Keratinocyte (primary cell): ENCODE results near the gene DYNC1I1. TPM values are rescaled to one million over a fixed set of nuclear protein-coding genes. Genes with fewer than 3 reads are reported as not detected.

ENCODE experiments used
- DNase-seq: peaks from one replicate; pipeline ENCODE4 v3.0.0-alpha.2; 2011; ENCODE audit warnings: low read depth, missing footprints, low spot score
- FAIRE-seq: peaks from 2 replicates; lab custom pipeline; 2011; peaks lifted over from hg19 to GRCh38; lab: Jason Lieb, UNC
- H2AFZ ChIP-seq: 2 replicates; pipeline ENCODE4 v1.6.0; 2012; ENCODE audit warnings: low read length, control low read depth, inconsistent platforms; ENCODE audit not compliant: control insufficient read depth
- H3K27ac ChIP-seq: 2 replicates; pipeline ENCODE4 v1.5.1; 2011; ENCODE audit warnings: low read length; ENCODE audit not compliant: control insufficient read depth, insufficient read depth
- H3K27me3 ChIP-seq: 3 replicates; pipeline ENCODE4 v1.6.0; 2011; ENCODE audit warnings: low read length; ENCODE audit not compliant: control insufficient read depth, insufficient read depth; ENCODE audit errors: extremely low read depth
- H3K36me3 ChIP-seq, 2 experiments: 2 replicates in 1 of 2; 3 replicates in 1 of 2; pipeline ENCODE4 v1.5.1; 2011; ENCODE audit warnings: low read length in 2 of 2, mild to moderate bottlenecking in 1 of 2; ENCODE audit not compliant: control insufficient read depth in 2 of 2, insufficient read depth in 2 of 2; ENCODE audit errors: extremely low read depth in 1 of 2
- H3K4me1 ChIP-seq: 3 replicates; pipeline ENCODE4 v1.5.1; 2011; ENCODE audit warnings: low read length; ENCODE audit not compliant: control insufficient read depth, insufficient read depth; ENCODE audit errors: extremely low read depth
- H3K4me2 ChIP-seq: 3 replicates; pipeline ENCODE4 v1.6.0; 2011; ENCODE audit warnings: low read depth, low read length; ENCODE audit not compliant: control insufficient read depth, insufficient read depth; ENCODE audit errors: extremely low read depth
- H3K4me3 ChIP-seq, 3 experiments: fragments of 200-600 bp in 1 of 3; sonication (generic) in 1 of 3; 2 replicates in 2 of 3; 3 replicates in 1 of 3; pipeline ENCODE4 v1.5.1; 2011 to 2016; ENCODE audit warnings: low read length in 3 of 3, mild to moderate bottlenecking in 3 of 3, control low read depth in 2 of 3, inconsistent platforms in 1 of 3, low read depth in 1 of 3, mixed read lengths in 1 of 3, mixed run types in 1 of 3, moderate library complexity in 1 of 3; ENCODE audit not compliant: control insufficient read depth in 2 of 3, insufficient read depth in 2 of 3; ENCODE audit errors: extremely low read depth in 1 of 3
- H3K79me2 ChIP-seq: 2 replicates; pipeline ENCODE4 v1.6.0; 2012; ENCODE audit warnings: low read length; ENCODE audit not compliant: control insufficient read depth, insufficient read depth
- H3K9ac ChIP-seq: 3 replicates; pipeline ENCODE4 v1.6.0; 2011; ENCODE audit warnings: low read length; ENCODE audit not compliant: control insufficient read depth, insufficient read depth; ENCODE audit errors: extremely low read depth
- H3K9me1 ChIP-seq: 3 replicates; pipeline ENCODE4 v1.6.0; 2011; ENCODE audit warnings: low read length; ENCODE audit not compliant: control insufficient read depth, insufficient read depth; ENCODE audit errors: extremely low read depth
- H3K9me3 ChIP-seq: 2 replicates; pipeline ENCODE4 v1.5.1; 2012; ENCODE audit warnings: low read depth, low read length; ENCODE audit not compliant: control insufficient read depth
- H4K20me1 ChIP-seq: 3 replicates; pipeline ENCODE4 v1.6.0; 2011; ENCODE audit warnings: low read length; ENCODE audit not compliant: control insufficient read depth, insufficient read depth; ENCODE audit errors: extremely low read depth
- EZH2 ChIP-seq: IDR thresholded peaks from one replicate; pipeline ENCODE4 v1.6.1; 2012; ENCODE audit warnings: inconsistent platforms, mild to moderate bottlenecking, low read length, moderate library complexity
- dilution Hi-C: fragments of 300-500 bp; cut with MboI; formaldehyde crosslinking; loops from one replicate; pipeline ENCODE4 v1.7.0; 2020; ENCODE audit warnings: low sequenced_read_pairs; ENCODE audit not compliant: extremely low pct_ligation_motif_present
- polyA plus RNA-seq, 5 experiments: library from polyadenylated mRNA; depleted of rRNA in 3 of 5; stranded (reverse) in 3 of 5; stranded (forward) in 1 of 5; unstranded in 1 of 5; fragments of >200 nt; gene quantifications; 1 replicate in 1 of 5; 2 replicates in 3 of 5; 3 replicates in 1 of 5; pipeline versions ENCODE4 v1.2.1 to v1.2.3, GENCODE V29; 2011 to 2012; ENCODE audit warnings: missing spikeins in 2 of 5, low read depth in 1 of 5, low replicate concordance in 1 of 5
- TF ChIP-seq, protein P1 (sequence below), 3 experiments: IDR thresholded peaks in 1 of 3; conservative IDR thresholded peaks in 1 of 3; optimal IDR thresholded peaks in 1 of 3; 2 replicates in 2 of 3; 3 replicates in 1 of 3; pipeline versions ENCODE3 to v1.5.1; 2011; ENCODE audit warnings: low read length in 3 of 3, mild to moderate bottlenecking in 3 of 3, moderate library complexity in 2 of 3, control low read depth in 1 of 3, inconsistent platforms in 1 of 3; ENCODE audit not compliant: insufficient read depth in 2 of 3; ENCODE audit errors: extremely low read depth in 1 of 3

Gene DYNC1I1
- polyA plus RNA-seq, 1 donor (not counting 4 experiments of a cell fraction or from before 2014, with no cell fraction given) = 0.10 TPM

DNA sequence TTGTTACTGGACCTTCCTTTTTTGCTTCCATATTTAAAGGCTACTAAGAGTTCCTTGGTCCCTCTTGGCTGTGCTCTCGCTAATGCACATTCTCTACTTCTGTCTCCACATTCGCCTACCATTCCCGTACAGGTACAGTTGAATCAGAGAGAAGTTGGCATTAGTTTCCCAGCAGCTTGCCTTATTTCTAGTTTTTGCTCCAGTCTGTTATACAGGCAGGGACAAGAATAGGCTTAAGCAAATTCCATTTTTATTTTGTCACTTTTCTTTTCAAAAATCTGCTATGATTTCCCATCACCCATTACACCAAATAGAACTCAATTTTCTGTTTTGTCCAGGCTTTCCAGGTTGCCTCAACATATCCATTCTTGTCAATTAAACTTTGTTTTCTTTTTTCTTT, 29.9 kb downstream of the DYNC1I1 start:
- FAIRE-seq = no peak
- Histone ChIP-seq H3K4me3 (no peak overlapping the region), H3K27ac (no peak overlapping the region), H3K4me1 (no peaks in the 10 kb centered on the region), H3K79me2 (no peaks in the 10 kb centered on the region), H3K4me2 (no peak overlapping the region), H3K9me3 (no peaks in the 10 kb centered on the region), H3K9me1 (no peaks in the 10 kb centered on the region), H2AFZ (no peak overlapping the region), H4K20me1 (no peaks in the 10 kb centered on the region), H3K9ac (no peak overlapping the region), H3K36me3 (no peaks in the 10 kb centered on the region), H3K27me3 (no peaks in the 10 kb centered on the region)
- no peak for TF ChIP-seq EZH2
- TF ChIP-seq, protein P1, sequence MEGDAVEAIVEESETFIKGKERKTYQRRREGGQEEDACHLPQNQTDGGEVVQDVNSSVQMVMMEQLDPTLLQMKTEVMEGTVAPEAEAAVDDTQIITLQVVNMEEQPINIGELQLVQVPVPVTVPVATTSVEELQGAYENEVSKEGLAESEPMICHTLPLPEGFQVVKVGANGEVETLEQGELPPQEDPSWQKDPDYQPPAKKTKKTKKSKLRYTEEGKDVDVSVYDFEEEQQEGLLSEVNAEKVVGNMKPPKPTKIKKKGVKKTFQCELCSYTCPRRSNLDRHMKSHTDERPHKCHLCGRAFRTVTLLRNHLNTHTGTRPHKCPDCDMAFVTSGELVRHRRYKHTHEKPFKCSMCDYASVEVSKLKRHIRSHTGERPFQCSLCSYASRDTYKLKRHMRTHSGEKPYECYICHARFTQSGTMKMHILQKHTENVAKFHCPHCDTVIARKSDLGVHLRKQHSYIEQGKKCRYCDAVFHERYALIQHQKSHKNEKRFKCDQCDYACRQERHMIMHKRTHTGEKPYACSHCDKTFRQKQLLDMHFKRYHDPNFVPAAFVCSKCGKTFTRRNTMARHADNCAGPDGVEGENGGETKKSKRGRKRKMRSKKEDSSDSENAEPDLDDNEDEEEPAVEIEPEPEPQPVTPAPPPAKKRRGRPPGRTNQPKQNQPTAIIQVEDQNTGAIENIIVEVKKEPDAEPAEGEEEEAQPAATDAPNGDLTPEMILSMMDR (optimal IDR thresholded peaks at IDR 0.05 in 1 of 3, IDR thresholded peaks at IDR 0.05 in 1 of 3, conservative IDR thresholded peaks at IDR 0.05 in 1 of 3; ENCODE audit: extremely low read depth in 1 of 3, insufficient read depth in 2 of 3, low read length in 3 of 3) = no peak
- dilution Hi-C loops = no loop called here
- no peak for DNase-seq

- dilution Hi-C loops = no loop called here
- FAIRE-seq = no peak
- no peaks in the 10 kb centered on the region for H3K79me2 ChIP-seq
These were observed 31.7 kb downstream of the DYNC1I1 start for GRCh38 chr7:95804052-95804451.

More at GRCh38 chr7:95804052-95804451, 31.7 kb downstream of the DYNC1I1 start:
- H3K27me3 ChIP-seq = no peaks in the 10 kb centered on the region
- no peak overlapping the region for H3K27ac ChIP-seq
- no peaks in the 10 kb centered on the region for H3K36me3 ChIP-seq
- no peak overlapping the region for H3K4me3 ChIP-seq
- no peaks in the 10 kb centered on the region for H4K20me1 ChIP-seq
- H3K9me3 ChIP-seq = no peaks in the 10 kb centered on the region
- no peak overlapping the region for H3K9ac ChIP-seq
- no peaks in the 10 kb centered on the region for H3K9me1 ChIP-seq
- no peak overlapping the region for H2AFZ ChIP-seq
- no peaks in the 10 kb centered on the region for H3K4me1 ChIP-seq
- DNase-seq = no peak
- TF ChIP-seq EZH2 = no peak
- TF ChIP-seq, protein P1 (optimal IDR thresholded peaks at IDR 0.05 in 1 of 3, IDR thresholded peaks at IDR 0.05 in 1 of 3, conservative IDR thresholded peaks at IDR 0.05 in 1 of 3; ENCODE audit: extremely low read depth in 1 of 3, insufficient read depth in 2 of 3, low read length in 3 of 3) = no peak
- no peak overlapping the region for H3K4me2 ChIP-seq
